GM12891 (cell line): ENCODE results near the gene EP300.
"Not testable (repeated sequence)": the region's sequence is repeated elsewhere in the genome, so short reads cannot be mapped to it uniquely, and the experiment has no call there.

Experiments
- PAX5 ChIP-seq: IDR thresholded peaks from 2 replicates; pipeline ENCODE4 v1.6.1; 2011; ENCODE audit warnings: low read length, moderate library complexity, mild to moderate bottlenecking; ENCODE audit not compliant: insufficient read depth, severe bottlenecking
- POLR2A ChIP-seq: IDR thresholded peaks from 2 replicates; pipeline ENCODE4 v1.6.1; 2011; ENCODE audit warnings: low read depth, low read length, control low read depth
- POLR2AphosphoS5 ChIP-seq: IDR thresholded peaks from 2 replicates; pipeline ENCODE4 v1.6.1; 2011; ENCODE audit warnings: low read depth, low read length, control low read depth
- SPI1 ChIP-seq: IDR thresholded peaks from 2 replicates; pipeline ENCODE4 v1.6.1; 2011; ENCODE audit warnings: low read depth, low read length, control low read depth
- TAF1 ChIP-seq: IDR thresholded peaks from 2 replicates; pipeline ENCODE4 v1.6.1; 2011; ENCODE audit warnings: low read depth, low read length, control low read depth

- TF ChIP-seq POLR2AphosphoS5, POLR2A, SPI1, TAF1, PAX5: not testable (repeated sequence)
These were observed 24.4 kb upstream of the EP300 start for GRCh38 chr22:41067968-41068367.
